DMS 273 treated with DMSO at 0.1 percent for 48 hours (cell line): ENCODE data around the gene PLXNA2.

Experiments used
- DNase-seq: peaks from one replicate; lab custom pipeline; 2025; lab: John Stamatoyannopoulos, UW

The PLXNA2 gene

DNA sequence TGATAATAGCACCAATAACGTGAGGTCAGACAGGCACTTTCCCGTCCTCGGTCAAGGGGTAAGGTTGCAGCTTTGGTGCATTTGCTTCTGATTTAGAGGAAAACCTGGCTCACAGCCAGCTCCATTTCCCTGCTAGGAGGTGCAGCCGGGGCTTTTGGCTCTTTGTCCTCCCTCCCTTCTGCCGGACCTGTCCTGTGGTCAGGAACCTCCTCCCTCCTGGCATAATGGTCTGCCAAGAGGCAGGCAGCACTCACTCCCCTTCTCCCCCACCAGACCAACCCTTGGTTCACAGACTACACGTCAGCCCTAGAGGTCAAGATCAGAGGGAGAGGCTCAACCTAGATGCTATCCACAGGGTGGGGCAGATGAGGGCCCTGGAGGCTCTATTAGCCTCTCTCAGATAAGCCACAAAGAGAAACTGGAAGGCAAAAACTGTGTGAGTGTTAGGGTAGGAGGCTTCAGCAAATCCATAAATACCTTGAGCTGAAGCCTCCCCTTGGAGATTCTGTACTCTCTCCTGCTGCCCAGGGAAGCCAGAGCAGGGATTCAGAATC lies 64.8 kb downstream of the PLXNA2 start:
- no peak for DNase-seq

- no peak for DNase-seq
Observed at GRCh38 chr1:208178091-208178529, 66.1 kb downstream of the PLXNA2 start.

DNA sequence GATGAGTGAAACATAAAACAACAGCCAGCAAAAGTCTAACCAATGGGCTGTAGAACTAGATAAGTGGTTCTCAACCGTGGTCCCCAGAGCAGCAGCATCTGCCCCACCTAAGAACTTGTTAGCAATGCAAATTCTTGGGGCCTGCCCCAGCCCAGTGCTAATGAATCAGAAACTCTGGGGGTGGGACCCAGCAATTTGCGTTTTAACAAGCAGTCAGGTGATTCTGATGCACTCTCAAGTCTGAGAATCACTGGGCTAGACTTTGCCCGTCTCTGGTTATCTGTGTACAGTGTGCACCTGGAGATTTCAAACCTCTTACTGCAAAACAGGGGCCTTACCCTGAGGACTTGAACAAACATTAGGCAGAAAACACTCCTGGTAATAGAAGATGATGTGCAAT lies 66.5 kb downstream of the PLXNA2 start:
- DNase-seq = no peak

- no peak for DNase-seq
Observed at GRCh38 chr1:208176649-208177048, 67.5 kb downstream of the PLXNA2 start.

DNA sequence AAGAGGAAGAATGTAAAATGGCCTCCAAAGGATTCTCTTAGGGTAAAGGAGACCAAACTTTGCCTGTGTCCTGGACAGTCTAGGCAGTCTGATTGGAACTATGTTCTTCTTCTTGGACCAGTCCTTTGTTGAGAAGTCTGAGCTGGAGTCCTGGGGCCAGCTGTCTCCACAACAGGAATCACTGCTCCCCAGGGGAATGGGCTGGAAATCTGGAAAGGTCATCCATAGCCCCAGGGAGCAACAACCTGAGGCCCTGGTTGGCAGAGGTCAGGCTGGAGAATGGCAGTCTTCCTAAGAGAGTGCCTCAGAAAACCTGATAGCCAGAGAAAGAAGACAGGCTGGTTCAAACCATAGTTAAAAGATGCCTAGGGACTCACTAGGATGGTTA lies 68.7 kb downstream of the PLXNA2 start:
- no peak for DNase-seq

GRCh38 chr1:208174731-208175507 lies 69.3 kb downstream of the PLXNA2 start:
- no peak for DNase-seq

GRCh38 chr1:208174200-208174599 lies 70.0 kb downstream of the PLXNA2 start:
- peak; percentile 29 for DNase-seq

DNA sequence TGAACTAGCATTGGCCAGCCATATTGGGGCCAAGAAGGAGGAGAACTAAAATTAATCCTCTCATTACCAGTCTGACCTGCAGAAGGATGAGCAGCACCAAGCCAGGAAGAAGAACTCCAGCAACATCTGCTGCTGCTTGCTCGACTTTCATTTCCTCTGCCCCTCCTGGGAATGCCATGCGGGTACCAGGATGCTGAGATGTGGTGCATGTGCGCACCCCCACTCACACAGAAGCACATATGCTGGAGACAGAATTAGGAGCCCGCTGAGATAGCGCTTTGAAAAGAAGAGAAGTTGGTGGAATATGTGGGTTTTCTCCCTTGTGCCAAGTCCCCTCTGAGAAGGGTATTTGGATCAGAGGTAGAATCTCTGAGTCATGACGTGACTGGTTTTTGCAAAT lies 70.4 kb downstream of the PLXNA2 start:
- DNase-seq = no peak

- DNase-seq = no peak
Observed at GRCh38 chr1:208172423-208173145, 71.6 kb downstream of the PLXNA2 start.

GRCh38 chr1:208171616-208172422 lies 72.4 kb downstream of the PLXNA2 start:
- no peak for DNase-seq

DNA sequence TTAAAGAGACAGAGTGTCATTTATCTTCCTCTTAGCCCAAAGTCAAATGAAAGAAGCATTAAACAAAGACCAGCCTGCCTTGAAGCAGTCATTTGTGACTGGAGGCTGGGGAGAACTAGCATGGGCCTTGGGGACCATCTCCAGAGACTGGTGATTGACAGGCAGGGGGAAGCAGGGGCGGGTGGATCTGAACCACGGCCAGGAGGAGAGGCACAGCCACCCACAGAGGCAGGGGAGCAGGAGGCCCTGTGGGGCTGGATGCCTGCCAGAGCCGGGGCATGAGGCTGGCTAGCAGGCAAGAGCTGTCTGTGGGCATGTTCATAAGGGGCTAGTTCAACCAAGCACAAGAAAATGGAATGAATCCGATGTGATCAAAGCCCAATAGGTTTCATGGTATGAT lies 73.9 kb downstream of the PLXNA2 start:
- DNase-seq = peak; percentile 47

GRCh38 chr1:208169081-208169879 lies 74.9 kb downstream of the PLXNA2 start:
- DNase-seq = no peak

- DNase-seq = no peak
Observed at GRCh38 chr1:208167261-208167869, 76.8 kb downstream of the PLXNA2 start.

- DNase-seq = no peak
Observed at GRCh38 chr1:208166340-208167138, 77.6 kb downstream of the PLXNA2 start.

- no peak for DNase-seq
Observed at GRCh38 chr1:208165659-208166058, 78.5 kb downstream of the PLXNA2 start.

DNA sequence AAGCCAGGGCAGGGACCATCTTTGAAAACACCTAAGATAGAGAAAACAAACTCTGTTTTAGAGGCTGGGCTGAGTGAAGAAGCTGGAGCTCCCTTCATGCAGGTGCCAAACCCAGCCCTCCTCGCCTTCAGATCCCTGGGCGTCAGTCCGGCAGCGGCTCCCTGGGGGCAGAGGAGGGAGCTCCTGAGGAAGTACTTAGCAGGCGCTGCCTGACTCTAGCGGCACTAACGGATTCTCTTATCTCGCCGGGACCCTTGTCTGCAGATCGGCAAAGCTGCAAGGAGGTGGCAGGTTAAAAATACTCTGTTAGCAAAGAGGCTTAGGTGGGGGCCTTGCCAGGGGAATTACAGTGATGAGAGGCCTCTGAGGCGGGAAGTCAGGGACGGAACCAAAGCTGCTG lies 79.6 kb downstream of the PLXNA2 start:
- no peak for DNase-seq

- no peak for DNase-seq
Observed at GRCh38 chr1:208163539-208163938, 80.6 kb downstream of the PLXNA2 start.

- no peak for DNase-seq
Observed at GRCh38 chr1:208162903-208163302, 81.3 kb downstream of the PLXNA2 start.

DNA sequence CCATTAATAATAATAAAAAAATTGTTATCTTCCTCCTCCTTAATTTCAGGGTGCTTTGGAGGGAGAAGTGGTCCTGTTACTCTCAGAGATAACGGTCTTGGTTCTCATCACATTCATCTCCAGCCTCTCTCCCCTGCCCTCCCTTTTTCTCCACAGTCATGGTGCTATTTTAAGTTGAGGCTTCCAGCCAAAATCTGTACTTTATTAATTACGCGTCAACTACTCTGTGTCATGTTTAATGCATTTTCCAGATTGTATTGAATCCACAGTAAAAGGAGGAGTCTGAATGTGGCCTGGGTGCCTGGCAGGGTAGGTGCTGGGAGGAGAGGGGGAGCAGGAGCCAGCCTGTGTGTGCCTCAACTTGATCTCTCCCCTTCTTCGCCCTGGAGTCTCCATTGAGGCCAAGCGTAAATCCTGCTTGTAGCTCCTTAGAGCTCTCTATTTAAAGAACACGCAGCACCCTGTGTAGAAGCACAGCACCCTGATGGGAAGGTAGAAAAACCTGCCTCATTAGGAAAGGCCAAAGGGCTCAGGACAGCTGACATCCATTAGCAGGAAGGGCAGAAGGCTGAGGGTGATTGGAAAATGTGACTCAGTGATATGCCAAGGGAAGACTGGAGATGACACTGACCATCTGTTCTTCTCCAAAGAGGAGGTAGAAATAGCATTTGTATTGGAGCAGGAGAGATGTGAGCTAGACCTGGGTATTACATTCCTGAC lies 82.4 kb downstream of the PLXNA2 start:
- DNase-seq = peak; percentile 48

DNA sequence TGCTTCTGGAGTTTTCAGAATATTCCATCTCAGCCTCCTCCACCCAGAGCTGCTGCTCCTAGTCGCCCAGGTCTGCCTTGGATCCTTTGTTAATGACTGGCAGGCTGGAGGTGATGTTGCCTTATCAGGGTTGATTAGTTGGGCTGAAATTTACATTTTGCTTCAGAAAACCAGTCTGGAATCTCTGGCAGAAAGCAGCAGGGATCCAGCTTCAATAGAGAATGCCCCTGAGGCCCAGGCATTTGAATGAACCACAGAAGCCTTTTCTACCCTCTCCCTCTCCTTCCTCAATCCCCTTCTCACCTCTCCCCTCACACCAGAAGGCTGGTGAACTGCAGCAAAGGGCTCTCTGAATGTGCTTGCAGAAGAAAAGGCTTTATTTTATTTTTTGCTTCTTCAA lies 83.2 kb downstream of the PLXNA2 start:
- DNase-seq = no peak
